ENCODE results near the gene GDI1.

GDI1 gene

DNA sequence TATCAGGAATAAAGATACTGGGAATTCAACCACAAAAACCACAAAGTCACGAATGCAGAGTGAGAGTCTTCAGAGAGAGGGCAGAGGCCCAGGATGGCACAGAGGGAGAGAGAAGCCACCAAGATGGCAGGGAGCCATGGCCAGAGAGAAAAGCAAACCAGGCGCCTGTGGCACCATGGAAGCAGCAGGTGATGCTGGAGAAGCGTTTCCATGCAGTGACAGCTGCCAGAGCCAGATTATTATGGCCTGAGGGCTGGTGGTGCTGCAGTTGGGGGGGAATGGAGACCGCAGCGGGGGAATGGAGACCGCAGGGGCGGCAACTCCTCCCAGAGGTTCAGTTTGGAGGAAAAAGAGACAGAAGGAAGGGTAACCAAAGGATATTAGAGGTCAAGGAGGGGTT lies 19.8 kb upstream of the GDI1 start:
- TF ChIP-seq, protein P1, sequence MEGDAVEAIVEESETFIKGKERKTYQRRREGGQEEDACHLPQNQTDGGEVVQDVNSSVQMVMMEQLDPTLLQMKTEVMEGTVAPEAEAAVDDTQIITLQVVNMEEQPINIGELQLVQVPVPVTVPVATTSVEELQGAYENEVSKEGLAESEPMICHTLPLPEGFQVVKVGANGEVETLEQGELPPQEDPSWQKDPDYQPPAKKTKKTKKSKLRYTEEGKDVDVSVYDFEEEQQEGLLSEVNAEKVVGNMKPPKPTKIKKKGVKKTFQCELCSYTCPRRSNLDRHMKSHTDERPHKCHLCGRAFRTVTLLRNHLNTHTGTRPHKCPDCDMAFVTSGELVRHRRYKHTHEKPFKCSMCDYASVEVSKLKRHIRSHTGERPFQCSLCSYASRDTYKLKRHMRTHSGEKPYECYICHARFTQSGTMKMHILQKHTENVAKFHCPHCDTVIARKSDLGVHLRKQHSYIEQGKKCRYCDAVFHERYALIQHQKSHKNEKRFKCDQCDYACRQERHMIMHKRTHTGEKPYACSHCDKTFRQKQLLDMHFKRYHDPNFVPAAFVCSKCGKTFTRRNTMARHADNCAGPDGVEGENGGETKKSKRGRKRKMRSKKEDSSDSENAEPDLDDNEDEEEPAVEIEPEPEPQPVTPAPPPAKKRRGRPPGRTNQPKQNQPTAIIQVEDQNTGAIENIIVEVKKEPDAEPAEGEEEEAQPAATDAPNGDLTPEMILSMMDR (IDR thresholded peaks at IDR 0.05; ENCODE audit: low read depth, low read length) = no peak
- DNase-seq (ENCODE audit: extremely low read depth, low read depth) = no peak

DNA sequence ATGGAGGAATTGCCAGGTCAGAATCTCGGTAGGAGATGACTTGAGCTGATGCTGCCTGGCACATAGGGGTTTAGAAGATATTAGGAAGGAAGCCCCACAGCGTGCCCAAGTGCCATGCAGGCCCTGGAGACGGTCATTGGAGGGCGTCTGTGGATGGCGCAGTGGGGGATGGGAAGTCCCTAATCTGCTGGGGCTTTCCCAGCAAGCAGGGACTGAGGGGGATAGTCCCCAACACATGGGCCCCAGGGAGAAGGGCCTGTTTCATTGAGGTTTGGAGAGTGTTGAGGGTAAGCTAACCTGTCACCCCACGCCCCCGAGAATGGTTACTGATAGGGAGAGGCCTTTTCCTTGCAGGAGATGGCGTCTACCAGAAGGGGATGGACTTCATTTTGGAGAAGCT lies 17.8 kb upstream of the GDI1 start:
- no peak for DNase-seq (ENCODE audit: extremely low read depth, low read depth)
- TF ChIP-seq, protein P1 (IDR thresholded peaks at IDR 0.05; ENCODE audit: low read depth, low read length) = no peak

DNA sequence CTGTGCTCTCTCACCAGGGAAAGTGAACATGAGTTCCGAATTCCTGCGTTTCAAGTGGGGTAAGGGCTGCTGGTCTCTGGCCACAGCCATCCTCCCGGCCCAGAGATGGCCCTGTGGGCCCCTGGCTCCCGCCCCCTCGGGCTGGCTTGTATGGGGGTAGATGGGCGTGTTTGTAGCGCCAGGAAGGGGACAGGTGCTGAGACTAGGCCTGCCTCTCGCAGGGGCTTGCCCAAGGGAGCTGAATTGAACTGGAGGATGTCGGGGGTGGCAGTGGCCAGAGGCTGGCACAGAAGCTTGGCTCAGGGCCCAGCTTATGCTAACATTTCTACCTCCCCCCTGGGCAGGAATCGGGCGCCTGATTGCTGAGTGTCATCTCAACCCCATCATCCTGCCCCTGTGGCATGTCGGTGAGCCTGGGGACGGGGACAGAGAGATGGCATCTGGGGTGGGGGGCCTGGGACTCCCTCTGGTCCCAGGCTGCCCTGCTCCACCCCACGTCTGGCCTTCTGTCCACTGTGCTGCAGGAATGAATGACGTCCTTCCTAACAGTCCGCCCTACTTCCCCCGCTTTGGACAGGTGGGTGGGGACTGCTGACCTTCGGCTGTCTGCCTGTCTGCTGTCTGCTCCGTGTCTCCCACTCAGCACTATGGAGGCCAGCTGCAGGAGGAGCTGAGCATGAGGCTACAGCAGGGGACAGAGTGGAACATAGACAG lies 17.1 kb upstream of the GDI1 start:
- TF ChIP-seq, protein P1 (IDR thresholded peaks at IDR 0.05; ENCODE audit: low read depth, low read length) = no peak
- DNase-seq (ENCODE audit: extremely low read depth, low read depth) = no peak

DNA sequence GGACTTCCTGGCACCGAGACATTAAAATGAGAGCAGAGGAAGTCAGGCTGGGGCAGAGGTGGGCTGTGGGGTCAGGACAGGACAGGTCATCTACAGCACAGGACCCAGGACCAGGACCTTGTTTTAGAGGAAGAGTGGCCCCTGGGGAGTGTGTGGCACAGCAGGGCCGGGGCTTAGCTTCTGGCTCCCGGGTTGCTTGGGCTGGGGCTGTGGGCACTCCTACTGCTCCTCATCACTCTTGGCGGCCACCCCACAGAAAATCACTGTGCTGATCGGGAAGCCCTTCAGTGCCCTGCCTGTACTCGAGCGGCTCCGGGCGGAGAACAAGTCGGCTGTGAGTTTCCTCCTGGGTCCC lies 16.6 kb upstream of the GDI1 start:
- DNase-seq (ENCODE audit: extremely low read depth, low read depth) = no peak
- TF ChIP-seq, protein P1 (IDR thresholded peaks at IDR 0.05; ENCODE audit: low read depth, low read length) = no peak

DNA sequence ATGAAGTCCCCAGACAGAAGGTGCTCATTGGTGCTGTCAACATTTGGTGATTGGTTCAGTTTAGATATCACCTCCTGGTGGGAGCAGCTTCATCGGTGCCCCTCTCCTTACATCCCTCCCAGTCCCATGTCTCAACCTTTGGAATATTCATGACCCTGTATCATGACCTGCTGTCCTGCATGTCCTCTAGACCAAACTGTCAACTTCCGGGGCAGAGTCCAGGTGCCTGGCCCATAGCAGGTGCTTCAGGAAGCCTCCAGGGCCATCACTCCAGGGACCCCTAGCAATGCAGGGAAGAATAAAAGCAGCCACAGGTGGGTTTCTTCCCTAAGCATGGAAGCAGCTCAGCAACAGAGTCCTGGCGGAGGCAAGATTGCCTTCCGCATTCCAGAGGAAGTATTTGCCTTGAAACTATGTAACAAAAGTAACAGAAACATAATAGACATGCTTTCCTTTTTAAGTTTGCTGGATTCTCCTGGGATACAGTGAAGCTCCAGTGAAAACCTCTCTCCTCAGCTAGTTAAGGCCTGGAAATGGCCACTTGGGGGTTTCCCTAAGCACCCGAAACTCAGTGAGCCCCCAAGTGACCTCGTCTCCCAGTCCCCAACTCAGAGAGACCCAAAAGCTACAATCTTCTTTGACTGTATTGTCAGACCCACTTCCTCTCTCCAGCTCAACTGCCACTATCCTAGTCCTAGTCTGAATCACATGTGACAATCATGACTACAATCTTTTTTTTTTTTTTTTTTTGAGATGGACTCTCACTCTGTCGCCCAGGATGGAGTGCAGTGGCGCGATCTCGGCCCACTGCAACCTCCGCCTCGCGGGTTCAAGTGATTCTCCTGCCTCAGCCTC lies 9.8 kb upstream of the GDI1 start:
- TF ChIP-seq, protein P1 (IDR thresholded peaks at IDR 0.05; ENCODE audit: low read depth, low read length) = no peak

DNA sequence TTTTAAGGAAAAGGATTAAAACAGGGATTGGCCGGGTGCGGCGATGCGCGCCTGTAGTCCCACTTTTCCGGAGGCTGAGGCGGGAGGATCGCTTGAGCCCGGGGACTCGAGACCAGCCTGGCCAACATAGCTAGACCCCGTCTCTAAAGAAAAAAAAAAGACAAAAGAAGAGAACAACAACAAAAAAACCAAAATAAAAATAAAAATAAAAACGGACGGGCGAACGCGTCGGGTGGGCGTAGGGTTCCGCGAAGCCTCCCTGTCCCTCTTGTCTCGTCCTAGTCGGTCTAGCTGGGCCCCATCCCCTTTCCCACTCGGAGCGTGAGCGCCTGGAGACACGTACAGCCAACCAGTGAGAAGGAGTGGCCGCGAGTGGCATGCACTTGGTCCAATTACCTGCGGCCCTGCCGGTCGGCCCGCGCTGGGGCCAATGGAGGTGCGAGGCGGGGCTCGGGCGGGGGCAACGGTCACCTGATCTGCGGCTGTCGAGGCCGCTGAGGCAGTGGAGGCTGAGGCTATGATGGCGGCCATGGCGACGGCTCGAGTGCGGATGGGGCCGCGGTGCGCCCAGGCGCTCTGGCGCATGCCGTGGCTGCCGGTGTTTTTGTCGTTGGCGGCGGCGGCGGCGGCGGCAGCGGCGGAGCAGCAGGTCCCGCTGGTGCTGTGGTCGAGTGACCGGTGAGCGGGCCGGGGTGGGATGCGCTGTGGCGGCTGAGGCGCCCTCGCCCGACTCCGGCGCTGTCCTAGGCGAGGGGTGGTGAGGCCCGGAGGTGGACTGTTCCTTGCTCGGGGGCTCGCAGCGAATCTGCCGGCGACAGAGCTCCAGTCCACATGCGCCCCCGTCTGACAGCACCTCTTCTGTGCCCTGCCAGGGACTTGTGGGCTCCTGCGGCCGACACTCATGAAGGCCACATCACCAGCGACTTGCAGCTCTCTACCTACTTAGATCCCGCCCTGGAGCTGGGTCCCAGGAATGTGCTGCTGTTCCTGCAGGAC lies 8.5 kb upstream of the GDI1 start, which contains the start of gene ATP6AP1:
Gene ATP6AP1, plus strand, starts transcription at position 502 of the 996 bp plus-strand sequence. Its CDS starts 16 bp downstream, at position 518.
- TF ChIP-seq, protein P1 (IDR thresholded peaks at IDR 0.05; ENCODE audit: low read depth, low read length) = no peak; the same call in none of the 2 replicates
- peak; percentile 85 for DNase-seq (ENCODE audit: extremely low read depth, low read depth)

More for the DNA sequence above, 9.8 kb upstream of the GDI1 start:
- DNase-seq (ENCODE audit: extremely low read depth, low read depth) = no peak

Measured in AG09319 (cell line).